ENCODE data around the gene ACSM2A.
"Not testable (repeated sequence)": the region's sequence is repeated elsewhere in the genome, so short reads cannot be mapped to it uniquely, and the experiment has no call there.

Gene ACSM2A, protein sequence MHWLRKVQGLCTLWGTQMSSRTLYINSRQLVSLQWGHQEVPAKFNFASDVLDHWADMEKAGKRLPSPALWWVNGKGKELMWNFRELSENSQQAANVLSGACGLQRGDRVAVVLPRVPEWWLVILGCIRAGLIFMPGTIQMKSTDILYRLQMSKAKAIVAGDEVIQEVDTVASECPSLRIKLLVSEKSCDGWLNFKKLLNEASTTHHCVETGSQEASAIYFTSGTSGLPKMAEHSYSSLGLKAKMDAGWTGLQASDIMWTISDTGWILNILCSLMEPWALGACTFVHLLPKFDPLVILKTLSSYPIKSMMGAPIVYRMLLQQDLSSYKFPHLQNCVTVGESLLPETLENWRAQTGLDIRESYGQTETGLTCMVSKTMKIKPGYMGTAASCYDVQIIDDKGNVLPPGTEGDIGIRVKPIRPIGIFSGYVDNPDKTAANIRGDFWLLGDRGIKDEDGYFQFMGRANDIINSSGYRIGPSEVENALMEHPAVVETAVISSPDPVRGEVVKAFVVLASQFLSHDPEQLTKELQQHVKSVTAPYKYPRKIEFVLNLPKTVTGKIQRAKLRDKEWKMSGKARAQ

DNA sequence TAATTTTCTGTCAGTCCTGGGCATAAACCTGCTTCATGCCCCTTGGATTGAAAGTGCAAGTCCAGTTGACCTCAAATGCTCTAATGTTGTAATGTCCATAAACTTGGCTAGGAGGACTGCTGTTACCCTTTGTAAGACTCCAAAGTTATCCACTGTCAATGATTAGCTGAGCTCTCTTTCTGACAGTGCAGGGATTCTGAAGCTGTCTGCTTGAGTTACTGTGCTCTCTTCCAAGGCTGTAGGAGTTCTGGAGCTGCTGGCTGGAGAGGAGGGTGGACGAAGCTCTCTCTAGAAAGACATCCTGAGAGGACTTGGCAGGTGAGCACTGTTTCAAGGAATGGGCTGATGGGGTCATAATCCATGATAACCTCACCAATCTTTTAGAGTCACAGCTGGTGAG is at the start of gene ACSM2A:
TSS of gene ACSM2A (plus strand) at position 158 of the 400 bp plus-strand sequence. CDS start 8,594 bp downstream, outside the sequence.
- not testable (repeated sequence) for DNase-seq

DNA sequence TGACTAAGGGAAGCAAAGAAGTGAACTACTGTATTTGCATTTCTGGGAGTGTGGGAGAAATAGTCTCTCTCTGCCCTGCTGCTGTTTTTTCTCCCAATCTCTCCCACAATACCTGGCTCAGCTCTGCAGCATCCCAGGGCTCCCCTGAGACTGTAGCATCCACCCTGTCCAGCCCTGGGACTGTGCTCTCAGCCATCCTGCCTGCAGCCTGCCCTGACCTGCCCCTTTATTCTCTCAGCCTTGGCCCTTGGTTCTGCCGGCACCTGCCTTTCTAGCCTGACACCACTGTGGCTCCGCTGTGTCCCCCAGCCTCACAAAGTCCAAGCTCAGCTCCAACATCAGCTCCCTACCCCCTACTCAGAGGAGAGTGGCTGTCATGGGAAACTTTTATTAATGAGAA is 48.7 kb upstream of the ACSM2A start:
- no peak for DNase-seq

DNA sequence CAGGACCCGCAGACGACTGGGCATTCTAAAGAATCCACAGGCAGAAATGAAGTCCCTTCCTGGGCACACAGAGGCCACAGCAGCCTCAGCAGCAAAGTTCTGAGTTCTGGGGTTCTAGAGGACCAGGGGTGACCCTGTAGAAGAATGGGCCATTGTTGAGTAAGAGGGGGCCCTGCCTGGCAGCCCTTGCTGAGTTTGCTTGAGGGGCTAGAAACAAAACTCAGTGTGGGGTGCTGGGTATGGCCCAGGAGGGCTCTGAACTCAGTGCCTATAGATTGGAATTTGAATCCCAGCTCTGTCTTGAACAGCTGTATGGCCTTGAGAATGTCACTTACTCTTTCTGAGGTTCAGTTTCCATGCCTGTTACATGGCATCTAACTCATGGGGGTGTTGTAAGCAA is 46.7 kb upstream of the ACSM2A start, which contains the start of gene PDILT:
TSS of gene PDILT (minus strand) at position 101 of the 400 bp plus-strand sequence. CDS start 5,437 bp downstream, outside the sequence.
- no peak for DNase-seq

DNA sequence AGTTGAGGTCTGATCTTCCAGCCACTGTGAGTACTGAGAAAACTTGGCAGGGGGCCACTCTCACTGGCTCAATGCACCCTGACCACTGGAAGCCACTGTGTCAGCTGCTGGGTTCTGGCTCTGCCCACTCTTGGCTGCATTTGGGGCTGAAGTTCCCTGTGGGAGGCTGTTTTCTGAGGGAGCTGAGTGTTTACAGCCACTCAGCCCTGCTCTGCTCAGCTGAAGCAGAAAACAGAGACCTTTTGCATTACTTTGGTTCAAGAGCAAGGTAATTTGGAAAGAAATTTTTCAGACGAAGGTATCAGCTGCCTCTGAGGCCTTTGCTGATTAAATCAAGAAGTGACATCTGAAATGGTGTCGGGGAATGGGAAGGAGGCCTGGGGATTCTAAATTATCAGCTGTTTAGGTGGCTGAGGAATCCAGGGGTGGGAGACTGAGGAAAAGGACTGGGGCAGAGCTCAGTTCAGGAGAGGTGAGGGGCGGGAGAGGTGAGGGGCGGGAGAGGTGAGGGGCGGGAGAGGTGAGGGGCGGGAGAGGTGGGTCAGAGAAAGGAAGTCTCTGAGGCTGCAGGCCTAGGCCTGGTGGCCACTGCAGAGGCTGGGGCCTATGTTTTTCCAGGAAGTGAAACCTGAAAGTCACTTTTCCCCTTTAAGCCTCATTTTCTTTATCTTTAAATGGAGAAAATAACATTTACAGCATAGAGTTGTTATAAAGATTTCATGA is 41.8 kb upstream of the ACSM2A start, which contains the start of gene ACSM5:
TSS of gene ACSM5 (plus strand) at position 137 of the 723 bp plus-strand sequence. CDS start 1,951 bp downstream, outside the sequence.
- no peak for DNase-seq

DNA sequence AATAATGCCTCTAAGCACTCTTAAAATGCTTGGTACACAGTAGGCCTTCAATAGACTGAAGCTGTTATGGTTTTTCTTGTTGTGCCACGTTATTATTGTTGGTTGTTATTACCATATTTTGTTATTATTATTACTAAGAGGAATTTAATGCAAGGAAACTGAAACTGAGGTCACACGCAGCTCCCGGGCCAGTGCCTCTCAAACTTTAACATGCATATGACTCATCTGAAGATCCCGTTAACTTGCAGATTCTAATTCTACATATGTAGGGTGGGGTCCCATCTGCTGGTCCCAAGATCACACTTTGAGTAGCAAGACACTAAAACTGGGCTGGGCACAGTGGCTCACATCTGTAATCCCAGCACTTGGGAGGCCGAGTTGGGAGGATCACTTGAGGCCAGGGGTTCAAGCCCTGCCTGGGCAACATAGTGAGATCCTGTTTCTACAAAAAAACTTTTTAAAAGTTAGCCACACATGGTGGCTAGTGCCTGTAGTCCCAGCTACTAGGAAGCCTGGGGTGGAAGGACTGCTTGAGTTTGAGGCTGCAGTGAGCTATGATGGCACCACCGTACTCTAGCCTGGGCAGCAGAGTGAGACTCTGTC is 41.1 kb upstream of the ACSM2A start:
- no peak for DNase-seq

DNA sequence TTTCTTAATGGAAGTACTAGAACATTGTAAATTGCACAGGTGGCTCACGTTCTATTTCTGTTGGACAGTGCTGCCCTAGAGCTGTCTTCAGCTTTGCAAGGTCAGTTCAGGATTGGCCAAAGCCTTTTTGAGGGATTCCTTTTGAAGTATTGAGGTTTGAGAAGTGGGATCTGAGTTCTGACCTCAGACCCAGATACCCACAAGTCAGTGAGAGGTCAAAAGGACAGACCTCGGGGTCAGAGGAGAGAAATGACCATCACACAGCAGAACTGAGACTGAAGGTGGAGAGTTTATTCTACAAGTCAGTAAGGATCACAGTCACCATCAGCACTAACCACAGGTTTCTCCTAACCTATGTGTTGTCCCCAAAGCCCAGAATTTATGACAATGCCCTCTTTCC is 40.3 kb upstream of the ACSM2A start:
- no peak for DNase-seq

DNA sequence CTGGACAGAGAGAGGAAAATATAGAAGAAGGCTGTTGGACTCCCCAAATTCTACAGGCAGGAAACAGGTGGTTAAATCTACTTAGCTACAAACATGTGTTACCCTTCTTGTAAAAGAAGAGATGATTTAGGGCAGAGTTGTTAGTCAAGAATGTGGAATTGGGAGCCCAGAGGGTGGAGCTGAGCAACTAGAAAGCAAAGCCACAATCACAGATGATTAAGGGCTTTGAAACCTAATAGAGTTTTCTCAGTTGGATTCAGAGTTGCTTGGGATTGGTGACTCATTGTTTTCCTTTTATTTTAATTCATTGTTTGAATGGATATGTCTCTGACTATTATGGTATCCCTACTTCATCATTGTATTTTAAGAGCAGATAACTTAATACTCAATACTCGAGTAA is 35.8 kb upstream of the ACSM2A start:
- no peak for DNase-seq

DNA sequence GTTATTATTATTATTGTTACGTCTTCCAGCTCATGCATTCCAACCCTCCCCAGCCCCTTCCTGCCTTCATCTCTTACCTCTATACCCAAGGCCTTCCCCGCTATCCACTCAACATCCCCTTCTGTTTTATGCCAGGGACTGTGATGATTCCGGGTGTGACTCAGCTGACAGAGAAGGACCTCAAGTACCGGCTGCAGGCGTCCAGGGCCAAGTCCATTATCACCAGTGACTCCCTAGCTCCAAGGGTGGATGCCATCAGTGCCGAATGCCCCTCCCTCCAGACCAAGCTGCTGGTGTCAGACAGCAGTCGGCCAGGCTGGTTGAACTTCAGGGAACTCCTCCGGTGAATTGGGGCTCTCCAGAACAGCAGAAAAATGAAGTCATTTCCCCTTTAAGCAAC is 32.2 kb upstream of the ACSM2A start:
- not testable (repeated sequence) for DNase-seq

DNA sequence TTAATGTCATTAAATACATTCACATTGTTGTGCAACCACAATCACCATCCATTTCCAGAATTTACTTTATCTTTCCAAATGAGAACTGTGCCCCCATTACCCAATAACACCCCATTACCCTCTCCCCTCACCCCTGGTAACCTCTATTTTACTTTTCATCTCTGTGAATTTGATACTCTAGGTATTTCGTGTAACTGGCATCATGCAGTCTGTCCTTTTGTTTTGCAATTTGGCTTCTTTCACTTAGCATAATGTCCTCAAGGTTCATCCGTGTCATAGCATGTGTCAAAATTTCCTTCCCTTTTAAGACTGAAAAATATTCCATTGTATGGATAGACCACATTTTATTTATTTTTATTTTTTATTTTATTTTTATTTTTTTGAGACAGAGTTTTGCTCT is 29.6 kb upstream of the ACSM2A start:
- not testable (repeated sequence) for DNase-seq

DNA sequence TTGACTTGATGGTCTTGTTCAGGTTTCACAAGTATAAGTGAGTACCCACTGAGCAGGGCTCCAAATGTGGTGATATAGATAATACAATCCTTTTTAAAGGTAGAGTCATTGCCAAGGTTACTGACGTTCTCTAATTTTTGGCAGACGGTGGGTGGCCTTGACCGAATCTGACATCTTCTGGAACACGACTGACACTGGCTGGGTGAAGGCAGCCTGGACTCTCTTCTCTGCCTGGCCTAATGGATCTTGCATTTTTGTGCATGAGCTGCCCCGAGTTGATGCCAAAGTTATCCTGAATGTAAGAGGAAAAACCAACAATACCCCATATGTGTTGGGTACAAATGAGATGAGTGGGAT is 27.6 kb upstream of the ACSM2A start:
- not testable (repeated sequence) for DNase-seq

DNA sequence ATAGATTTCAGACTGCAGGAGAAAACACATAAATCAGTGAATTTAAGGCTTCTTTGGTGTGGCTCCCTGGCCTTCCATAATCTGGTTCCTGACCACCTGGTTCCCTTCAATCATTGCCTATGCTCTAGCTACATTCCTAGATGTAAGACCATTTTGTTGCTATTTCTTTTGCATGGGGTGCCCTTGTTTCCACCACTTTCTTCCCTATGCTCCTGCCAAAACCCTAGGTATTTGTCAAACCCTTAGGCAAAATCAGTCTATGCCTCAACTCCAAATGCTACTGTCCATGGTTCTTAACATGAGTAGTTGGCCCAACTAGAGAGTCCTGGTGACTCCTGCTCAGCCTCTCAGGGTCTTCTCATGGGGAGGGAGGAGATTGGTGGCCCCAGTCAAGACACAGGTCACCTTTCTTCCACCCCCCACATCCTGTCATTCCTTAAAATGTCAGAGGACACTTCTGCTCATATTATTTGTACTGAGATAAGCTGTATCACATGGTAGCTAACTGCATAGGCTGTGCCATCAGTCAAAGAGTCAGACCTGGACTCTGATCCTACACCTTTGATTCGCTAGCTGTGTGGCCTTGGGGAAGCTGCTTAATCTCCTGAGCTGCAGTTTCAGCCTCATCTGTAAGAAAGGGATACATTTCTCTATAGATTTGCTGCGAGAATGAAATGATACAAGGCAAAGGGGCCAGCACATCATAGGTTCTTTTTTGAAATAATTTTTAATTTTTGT is 27.0 kb upstream of the ACSM2A start:
- DNase-seq = no peak

DNA sequence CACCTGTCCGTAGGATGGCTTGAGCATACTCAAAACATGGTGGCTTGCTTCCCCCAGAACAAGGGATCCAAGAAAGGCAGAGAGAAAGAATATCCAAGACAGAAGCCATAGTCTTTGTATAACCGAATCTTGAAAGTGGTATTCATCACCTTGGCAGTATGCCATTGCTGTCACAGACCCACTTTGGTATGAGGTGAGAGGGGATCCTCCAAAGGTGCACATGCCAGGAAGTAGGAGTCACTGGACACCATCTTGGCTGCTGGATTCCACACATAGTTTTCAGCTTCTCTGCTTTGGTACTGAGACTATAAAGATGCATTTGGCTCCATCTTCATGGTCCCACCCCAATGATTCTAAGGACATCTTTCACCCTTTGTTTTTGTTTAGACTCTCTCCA is 23.9 kb upstream of the ACSM2A start:
- DNase-seq = not testable (repeated sequence)

DNA sequence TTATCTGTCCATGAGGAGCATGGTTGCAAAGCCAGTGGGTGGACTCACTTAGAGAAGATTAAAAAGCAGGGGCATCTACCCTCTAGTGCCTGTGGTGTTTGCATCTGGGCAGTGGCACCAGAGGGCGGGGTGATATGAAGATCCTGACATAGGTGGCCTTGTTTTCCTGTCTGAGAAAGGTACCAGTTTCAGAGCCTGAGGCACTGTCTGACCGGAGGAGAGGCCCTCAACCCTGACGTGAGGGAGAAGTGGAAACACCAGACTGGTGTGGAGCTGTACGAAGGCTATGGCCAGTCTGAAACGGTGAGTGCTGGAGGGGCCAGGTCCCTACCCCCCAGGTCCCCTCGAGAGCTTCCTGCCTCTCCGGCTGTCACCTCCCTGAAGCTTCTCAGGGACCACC is 21.8 kb upstream of the ACSM2A start:
- not testable (repeated sequence) for DNase-seq

DNA sequence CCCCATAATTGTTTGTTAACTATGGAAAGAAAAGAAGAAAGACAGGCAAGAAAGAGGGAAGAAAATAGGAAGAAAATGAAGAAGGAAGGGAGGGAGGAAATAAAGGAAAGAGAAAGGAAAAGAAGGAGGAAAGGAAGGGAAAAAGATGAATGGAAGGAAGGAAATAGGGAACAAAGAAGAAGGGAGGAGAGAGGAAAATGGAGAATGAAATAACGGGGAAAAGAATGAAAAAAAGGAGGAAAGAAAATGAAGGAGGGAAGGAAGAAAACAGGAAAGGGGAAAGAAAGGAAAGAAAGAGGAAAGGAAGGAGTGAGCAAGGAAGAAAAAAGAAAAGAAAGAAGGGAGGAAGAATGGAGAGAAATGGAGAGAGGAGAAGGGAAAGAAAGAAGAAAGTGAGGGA is 20.8 kb upstream of the ACSM2A start:
- not testable (repeated sequence) for DNase-seq

DNA sequence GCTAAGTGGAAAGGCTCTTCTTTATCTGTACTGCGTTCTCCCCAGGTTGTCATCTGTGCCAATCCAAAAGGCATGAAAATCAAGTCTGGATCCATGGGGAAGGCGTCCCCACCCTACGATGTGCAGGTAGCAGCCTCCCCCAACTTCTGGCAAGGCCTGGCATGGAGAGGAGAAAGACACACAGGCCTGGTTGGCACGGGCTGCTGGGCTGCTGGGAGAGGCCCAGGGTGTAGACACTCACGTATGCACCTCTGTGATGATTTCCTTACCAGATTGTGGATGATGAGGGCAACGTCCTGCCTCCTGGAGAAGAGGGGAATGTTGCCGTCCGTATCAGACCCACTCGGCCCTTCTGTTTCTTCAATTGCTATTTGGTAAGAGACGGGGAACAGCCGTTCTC is 20.4 kb upstream of the ACSM2A start:
- DNase-seq = no peak

DNA sequence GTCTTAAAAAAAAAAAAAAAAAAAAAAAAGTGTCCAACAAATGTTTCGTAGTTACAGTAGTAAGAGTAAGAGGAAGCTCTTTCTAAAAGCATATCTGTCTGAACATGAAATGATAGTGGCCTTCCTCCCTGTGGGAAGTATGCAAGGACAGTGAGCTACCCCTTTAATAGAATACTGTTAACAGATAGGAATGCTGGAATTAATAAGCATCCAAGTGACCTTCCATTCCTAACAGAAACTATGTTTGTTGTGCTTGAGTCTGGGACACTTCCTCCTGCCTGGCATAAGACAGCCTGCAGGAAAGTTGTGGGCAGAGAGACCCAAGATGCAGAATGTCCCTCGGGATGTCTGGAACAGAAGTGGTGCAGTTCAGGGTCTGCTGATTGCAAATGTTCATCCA is 12.4 kb upstream of the ACSM2A start:
- DNase-seq = not testable (repeated sequence)

DNA sequence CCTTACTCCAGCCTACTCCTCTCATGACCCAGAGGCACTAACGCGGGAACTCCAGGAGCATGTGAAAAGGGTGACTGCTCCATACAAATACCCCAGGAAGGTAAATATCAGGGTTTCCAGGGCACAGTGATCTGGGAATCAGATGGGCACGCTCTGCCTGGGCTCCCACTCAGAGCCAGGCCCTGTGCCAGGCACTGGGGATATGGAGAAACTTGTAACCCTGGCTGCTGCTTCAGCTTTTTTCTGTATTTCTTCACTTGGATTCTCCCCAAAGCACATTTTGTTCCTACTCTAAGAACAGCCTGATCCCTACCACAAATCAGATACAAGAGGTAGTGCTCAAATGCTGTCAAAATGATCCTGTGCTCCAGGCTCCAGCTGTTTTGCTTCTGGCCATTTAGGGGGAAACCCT is 11.5 kb upstream of the ACSM2A start:
- not testable (repeated sequence) for DNase-seq

DNA sequence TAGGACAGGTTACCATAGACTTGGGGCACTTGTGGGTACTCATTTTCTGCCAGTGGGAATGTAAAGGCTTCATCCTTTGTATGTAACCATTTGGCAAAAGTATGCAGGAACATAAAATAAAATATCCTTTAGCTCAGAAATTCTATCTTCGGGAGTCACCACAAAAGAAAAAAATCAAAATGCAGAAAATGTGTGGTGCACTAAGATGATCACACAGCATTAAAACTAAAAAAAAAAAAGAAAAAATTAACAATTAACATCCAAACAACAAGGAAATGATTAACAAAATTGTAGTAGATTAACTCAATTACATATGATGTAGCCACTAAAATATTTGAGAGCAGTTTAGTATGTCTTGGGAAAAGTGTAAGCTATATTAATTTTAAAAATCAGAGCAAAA is 10.6 kb upstream of the ACSM2A start:
- DNase-seq = not testable (repeated sequence)

DNA sequence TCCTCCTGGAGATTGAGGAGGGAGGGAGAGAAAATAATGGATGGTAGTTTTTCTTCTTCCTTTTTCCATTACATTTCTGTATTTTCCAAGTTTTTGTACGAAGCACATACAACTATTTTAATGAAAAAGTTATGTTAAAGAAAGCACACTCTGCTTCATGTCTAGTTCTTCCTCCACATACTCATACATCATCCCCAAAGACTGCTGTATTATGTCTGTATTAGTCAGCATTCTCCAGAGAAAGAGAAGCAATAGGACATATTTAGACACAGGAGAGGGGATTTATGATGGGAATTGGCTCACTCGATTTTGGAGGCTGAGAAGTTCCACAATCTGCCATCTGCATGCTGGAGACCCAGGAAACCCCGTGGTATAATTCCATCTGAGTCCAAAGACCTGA is 10.1 kb upstream of the ACSM2A start:
- DNase-seq = no peak

DNA sequence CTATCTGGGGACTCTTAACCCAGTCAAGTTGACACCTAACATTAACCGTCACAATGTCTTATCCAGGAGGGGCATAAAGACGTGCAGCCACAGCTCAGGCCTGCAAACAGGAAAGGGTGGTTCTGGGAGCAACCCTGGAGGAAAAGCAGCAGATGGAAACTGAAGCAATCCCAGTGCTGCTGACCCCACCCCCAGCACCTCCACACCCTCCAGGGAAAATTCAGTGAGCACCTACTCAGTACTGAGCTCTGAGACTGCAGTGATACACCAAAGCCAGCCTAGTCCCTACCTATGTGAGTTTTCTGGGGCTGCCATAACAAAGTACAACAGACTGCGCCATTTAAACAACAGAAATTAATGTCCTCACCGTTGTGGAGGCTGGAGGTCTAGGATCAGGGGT is 9.5 kb upstream of the ACSM2A start:
- DNase-seq = not testable (repeated sequence)

DNA sequence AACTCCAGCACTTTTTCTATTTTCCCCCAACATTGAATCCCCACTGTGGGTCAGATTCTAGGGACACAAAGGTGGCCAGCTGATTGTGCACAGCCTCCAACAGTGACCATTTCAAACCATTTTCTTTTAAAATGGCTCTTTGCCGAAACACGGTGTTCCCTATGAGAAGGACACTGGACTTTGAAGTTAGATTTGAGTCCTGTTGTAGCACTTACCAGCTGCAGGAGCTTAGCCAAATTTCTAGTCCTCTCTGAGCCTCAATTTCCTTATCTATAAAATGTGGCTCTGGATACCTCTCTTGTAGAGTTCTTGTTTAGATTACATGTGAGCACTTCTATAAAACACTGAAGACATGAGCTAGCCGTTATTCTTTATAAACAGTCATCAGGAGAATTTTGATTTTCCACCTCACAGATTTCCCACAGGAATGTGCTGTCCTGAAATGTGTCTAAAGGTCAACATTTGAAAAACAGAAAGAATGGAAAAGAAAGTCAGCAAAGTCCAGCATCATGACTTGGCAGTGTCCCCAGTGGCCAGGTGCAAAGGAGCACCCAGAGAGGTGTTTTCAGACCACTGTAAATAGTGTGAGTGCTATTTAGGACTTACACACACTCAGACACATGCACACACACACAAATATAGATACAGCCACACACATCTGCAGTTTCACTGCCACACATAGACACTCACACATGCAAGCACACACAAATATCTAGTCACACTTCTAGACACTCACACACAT is 4.5 kb upstream of the ACSM2A start:
- DNase-seq = not testable (repeated sequence)

DNA sequence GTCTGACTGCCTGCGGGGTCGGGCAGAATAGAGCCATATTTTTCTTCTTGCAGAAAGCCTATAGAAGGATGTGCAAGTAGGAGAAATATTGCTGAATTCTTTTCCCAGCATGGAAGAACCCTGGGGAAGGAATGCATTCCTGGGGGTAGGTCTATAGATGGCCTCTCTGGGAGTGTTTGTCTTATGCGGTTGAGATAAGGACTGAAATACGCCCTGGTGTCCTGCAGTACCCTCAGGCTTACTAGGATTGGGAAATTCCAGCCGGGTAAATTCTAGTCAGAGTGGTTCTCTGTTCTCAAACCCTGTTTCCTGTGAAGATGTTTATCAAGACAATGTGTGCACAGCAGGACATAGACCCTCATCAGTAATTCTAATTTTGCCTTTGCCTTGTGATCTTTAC is 2.3 kb downstream of the ACSM2A start:
- not testable (repeated sequence) for DNase-seq

All from activated T-cell treated with anti-CD3 and anti-CD28 coated beads for 4 hours (primary cell).